T-helper 1 cell treated with Interleukin-12 subunit alpha and Interleukin-12 subunit beta and Interleukin-4 antibody, amounts not matched to agents 30 μg/mL and 1 μg/mL, for 36 hours (primary cell): ENCODE data around the gene DPYD.

Experiments used
- H3K27ac Mint-ChIP-seq: one replicate; pipeline ENCODE4 v1.8.0; 2021; ENCODE audit warnings: mild to moderate bottlenecking, mixed read lengths
- H3K27me3 Mint-ChIP-seq: one replicate; pipeline ENCODE4 v1.8.0; 2021; ENCODE audit warnings: low read depth, mixed read lengths
- H3K36me3 Mint-ChIP-seq: one replicate; pipeline ENCODE4 v1.8.0; 2021; ENCODE audit warnings: low read depth, mixed read lengths
- H3K4me1 Mint-ChIP-seq: one replicate; pipeline ENCODE4 v1.8.0; 2021; ENCODE audit warnings: low read depth, mixed read lengths
- H3K4me3 Mint-ChIP-seq: one replicate; pipeline ENCODE4 v1.8.0; 2021; ENCODE audit warnings: mild to moderate bottlenecking, moderate library complexity, mixed read lengths
- H3K9me3 Mint-ChIP-seq: one replicate; pipeline ENCODE4 v1.8.0; 2021; ENCODE audit warnings: mixed read lengths

DPYD gene

DNA sequence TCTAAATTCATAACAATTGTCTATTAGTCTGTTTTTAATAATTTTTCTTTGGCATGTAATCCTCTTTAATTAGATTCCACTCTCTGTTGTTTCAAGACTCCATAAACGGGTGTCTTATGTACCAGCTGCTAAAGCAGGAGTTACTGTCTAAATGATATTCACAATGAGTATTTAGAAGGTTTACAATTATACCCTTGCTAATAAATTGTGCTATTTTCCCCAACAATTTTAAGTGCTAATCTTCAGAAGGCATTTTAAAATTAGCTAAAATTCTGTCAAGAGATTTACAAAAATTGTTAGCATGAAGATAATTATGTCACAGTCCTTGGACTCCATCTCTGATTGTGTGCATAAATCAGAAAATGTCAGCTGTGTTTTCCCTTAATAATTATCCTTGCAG lies 83.7 kb downstream of the DPYD start:
- Mint-ChIP-seq H3K27me3 (no peaks in the 10 kb centered on the region), H3K9me3 (no peaks in the 10 kb centered on the region), H3K36me3 (peaks cover 2% of the 10 kb centered on the region), H3K27ac (no peak overlapping the region), H3K4me1 (no peaks in the 10 kb centered on the region), H3K4me3 (no peak overlapping the region)

DNA sequence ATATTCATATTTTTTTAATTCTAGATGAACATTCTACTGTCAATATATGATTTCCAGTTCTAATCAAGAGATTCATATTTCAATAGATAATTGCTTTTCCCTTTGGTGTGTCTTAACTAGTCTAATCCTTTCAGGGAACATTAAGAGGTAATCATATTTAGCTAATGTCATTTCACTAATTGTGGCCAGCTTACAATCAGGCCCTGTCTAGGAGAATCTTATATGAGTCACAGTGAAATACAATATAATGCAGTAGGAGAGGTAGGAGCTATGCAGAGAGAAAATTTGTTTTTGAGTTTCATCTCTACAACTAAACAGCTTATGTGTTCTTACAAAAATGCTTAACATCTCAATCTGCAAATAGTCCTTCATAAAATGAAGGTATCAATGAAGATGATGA lies 85.9 kb downstream of the DPYD start:
- H3K9me3 Mint-ChIP-seq: no peaks in the 10 kb centered on the region
- H3K27me3 Mint-ChIP-seq: no peaks in the 10 kb centered on the region
- H3K36me3 Mint-ChIP-seq: no peaks in the 10 kb centered on the region
- H3K4me1 Mint-ChIP-seq: no peaks in the 10 kb centered on the region
- H3K27ac Mint-ChIP-seq: no peak overlapping the region
- no peak overlapping the region for H3K4me3 Mint-ChIP-seq

DNA sequence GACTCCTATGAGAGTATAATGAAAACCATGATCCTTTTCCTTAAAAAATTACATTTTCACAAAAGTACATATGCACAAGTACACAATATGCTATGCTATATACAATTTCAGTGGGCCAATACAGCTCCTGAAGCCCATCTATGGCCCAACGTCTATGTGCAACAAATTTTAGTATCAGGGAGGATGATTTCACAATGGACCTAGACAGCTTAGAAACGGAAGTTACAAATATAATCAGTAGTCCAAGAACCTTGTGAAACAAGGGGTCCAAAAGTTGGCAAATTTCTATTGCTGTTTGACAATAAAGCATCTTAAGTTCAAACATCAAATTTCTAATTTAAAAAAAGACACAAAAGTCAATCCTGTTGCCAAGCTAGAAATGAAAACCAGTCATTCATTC lies 87.0 kb downstream of the DPYD start:
- no peaks in the 10 kb centered on the region for H3K4me1 Mint-ChIP-seq
- no peak overlapping the region for H3K27ac Mint-ChIP-seq
- H3K9me3 Mint-ChIP-seq: no peaks in the 10 kb centered on the region
- no peaks in the 10 kb centered on the region for H3K27me3 Mint-ChIP-seq
- no peak overlapping the region for H3K4me3 Mint-ChIP-seq
- no peaks in the 10 kb centered on the region for H3K36me3 Mint-ChIP-seq

DNA sequence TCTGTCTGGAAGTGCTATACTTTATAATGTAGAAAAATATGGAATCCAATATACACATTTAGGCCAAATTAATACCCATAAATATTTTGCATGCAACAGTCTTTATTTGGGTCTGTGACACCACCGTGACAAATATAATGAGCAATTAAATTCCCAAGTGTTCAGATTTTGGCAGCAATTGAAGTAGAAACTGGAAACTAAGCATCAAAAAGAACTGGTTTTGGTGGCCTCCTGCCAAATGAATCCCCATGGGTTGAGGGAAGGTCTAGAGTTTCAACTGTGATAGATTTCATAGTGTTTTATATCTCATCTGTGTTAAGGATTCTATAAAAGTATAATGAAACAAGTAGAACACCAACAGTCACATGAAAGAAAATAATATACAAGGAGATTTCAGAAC lies 88.4 kb downstream of the DPYD start:
- Mint-ChIP-seq H3K4me3 (no peak overlapping the region), H3K4me1 (no peaks in the 10 kb centered on the region), H3K27ac (no peak overlapping the region), H3K9me3 (no peaks in the 10 kb centered on the region), H3K27me3 (no peaks in the 10 kb centered on the region), H3K36me3 (no peaks in the 10 kb centered on the region)

DNA sequence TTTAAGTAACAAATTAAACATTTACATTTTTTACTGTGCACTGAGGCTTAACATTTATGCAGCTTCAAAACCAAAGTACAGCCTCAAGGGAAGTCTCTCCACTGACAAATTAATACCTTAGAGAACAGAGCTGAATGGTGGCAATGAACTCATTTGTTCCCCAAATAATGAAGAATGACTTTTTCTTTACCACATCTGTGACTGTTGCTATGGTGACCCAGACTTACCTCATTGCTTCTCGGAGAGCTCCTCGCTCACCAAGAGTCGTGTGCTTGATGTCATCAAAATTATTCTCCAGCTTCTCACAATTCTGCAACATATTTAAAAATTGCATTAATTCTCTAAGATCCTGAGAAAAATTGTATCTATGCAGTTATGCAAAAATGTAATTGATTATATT lies 92.9 kb downstream of the DPYD start:
- Mint-ChIP-seq H3K4me3 (no peak overlapping the region), H3K4me1 (no peaks in the 10 kb centered on the region), H3K27me3 (no peaks in the 10 kb centered on the region), H3K27ac (no peak overlapping the region), H3K36me3 (no peaks in the 10 kb centered on the region), H3K9me3 (no peaks in the 10 kb centered on the region)

DNA sequence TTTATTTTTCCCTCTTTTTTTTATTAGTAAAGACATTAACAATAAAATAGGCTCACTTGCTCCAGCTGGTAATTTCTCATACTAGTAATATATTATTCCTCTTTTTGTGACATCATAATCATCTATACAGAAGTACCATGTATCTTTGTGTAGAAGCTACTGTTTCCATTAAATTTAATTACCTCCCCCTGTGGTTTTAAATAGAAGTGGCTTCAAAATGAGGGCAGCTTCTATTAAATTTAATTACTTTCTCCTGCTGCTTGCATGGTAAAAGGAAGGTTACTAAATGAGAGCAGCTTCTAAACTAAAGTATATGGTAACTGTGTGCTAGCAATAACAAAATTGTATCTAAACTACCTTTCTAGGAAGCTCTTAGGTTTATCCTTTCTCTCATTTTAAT lies 94.0 kb downstream of the DPYD start:
- Mint-ChIP-seq H3K9me3 (no peaks in the 10 kb centered on the region), H3K27ac (no peak overlapping the region), H3K4me1 (no peaks in the 10 kb centered on the region), H3K4me3 (no peak overlapping the region), H3K27me3 (no peaks in the 10 kb centered on the region), H3K36me3 (no peaks in the 10 kb centered on the region)

DNA sequence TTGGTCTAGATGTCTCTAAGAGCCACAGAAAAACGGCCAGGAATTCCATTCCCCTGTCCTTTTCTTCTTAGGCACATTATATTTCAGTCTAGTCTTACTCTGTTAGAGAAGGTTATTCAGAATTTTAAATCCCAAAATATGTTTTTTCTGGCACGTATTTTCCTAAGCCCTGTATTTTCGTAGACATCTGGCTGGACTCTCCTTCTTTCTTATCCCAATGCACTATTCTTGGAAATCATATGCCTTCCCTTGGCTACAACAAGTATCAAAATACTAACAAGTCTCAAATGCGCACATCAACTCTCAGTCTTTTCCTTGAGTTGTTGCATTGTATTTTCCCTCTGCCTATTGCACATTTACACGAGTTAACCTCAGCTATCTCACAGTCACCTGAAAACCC lies 96.2 kb downstream of the DPYD start:
- no peaks in the 10 kb centered on the region for H3K27me3 Mint-ChIP-seq

DNA sequence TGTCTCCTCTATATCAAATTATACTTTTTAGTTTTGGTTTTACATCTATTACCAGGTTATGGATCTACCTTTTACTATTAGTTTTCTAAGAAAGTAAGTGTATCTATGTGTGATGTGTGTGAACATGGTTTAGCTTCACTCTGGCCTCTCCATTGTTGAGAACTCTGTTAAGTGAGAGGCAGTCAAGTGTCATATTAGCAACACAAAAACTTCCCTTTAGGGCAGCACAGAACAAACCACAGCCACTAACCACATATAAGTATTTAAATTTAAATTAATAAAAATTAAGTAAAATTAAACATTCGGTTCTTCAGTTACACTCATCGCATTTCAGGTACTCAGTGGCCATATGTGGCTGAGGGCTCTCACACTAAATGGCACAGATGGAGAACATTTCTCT lies 96.6 kb downstream of the DPYD start:
- no peaks in the 10 kb centered on the region for H3K36me3 Mint-ChIP-seq
- H3K27ac Mint-ChIP-seq: no peak overlapping the region
- no peaks in the 10 kb centered on the region for H3K27me3 Mint-ChIP-seq
- H3K4me1 Mint-ChIP-seq: no peaks in the 10 kb centered on the region
- no peaks in the 10 kb centered on the region for H3K9me3 Mint-ChIP-seq
- no peak overlapping the region for H3K4me3 Mint-ChIP-seq

More for the DNA sequence above, 96.2 kb downstream of the DPYD start:
- Mint-ChIP-seq H3K4me1 (no peaks in the 10 kb centered on the region), H3K4me3 (no peak overlapping the region), H3K27ac (no peak overlapping the region), H3K9me3 (no peaks in the 10 kb centered on the region), H3K36me3 (no peaks in the 10 kb centered on the region)

DNA sequence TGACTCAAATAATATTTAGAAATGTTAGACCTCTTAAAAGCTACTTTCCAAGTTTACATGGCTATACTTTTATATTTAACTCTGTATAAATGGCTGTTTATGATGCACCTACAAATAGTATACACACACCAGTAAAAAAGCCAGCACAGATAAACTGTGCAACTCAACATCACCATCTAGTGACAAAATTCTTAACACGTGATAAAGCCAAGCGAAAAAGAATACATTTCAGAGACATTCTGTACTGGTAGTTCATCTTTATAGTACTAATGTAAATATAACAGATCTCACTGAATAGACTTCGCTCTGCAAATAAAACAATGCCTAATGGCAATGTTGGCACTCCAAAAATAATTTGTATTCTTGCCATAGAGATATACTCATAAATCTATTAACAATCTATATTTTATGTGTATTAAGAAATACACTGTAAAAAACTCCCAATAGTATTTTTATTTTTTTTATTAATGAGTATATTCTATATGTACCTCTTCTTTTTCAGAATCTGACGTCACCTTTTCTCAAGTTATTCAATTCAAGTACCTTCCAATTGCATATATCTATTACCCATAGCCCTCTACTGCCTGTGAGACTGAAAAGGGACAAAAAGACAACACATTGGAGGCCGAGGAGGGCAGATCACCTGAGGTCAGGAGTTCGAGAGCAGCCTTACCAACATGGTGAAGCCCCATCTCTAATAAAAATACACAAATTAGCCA lies 100.2 kb downstream of the DPYD start:
- Mint-ChIP-seq H3K9me3 (no peaks in the 10 kb centered on the region), H3K36me3 (no peaks in the 10 kb centered on the region), H3K27ac (no peak overlapping the region), H3K4me3 (no peak overlapping the region), H3K4me1 (no peaks in the 10 kb centered on the region), H3K27me3 (no peaks in the 10 kb centered on the region)

DNA sequence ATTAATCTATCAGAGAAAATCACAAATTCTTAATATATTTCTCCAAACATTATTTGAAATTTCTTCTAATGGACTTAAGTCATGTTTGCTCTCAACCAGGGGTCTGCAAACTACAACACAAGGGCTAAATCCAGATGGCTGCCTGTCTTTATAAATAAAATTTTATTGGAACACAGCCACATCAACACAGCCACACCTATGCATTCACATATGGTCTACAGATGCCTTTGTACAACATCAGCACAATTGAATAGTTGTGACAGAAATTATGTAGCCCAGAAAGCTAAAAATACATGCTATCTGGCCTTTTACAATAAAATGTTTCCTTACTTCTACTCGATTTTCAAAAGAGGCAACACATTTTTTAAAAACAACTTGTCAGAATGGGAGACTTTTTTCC lies 103.9 kb downstream of the DPYD start:
- H3K4me1 Mint-ChIP-seq: no peaks in the 10 kb centered on the region
- H3K4me3 Mint-ChIP-seq: no peak overlapping the region
- no peaks in the 10 kb centered on the region for H3K27me3 Mint-ChIP-seq
- no peaks in the 10 kb centered on the region for H3K36me3 Mint-ChIP-seq
- no peaks in the 10 kb centered on the region for H3K9me3 Mint-ChIP-seq
- no peak overlapping the region for H3K27ac Mint-ChIP-seq

DNA sequence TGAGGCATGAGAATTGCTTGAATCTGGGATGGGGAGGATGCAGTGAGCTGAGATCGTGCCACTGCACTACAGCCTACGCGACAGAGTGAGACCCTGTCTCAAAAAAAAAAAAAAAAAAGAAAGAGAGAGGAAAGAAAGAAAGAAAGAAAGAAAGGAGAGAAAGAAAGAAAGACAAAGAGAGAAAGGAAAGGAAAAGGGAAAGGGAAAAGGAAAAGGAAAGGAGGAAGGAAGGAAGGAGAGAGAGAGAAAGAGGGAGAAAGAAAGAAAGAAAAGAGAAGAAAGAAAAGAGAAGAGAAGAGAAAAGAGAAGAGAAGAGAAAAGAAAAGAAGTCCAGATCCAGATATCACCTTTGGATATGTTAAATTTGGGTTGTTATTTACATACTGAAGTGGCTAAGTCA lies 106.0 kb downstream of the DPYD start:
- Mint-ChIP-seq H3K4me1 (no peaks in the 10 kb centered on the region), H3K27me3 (no peaks in the 10 kb centered on the region), H3K9me3 (no peaks in the 10 kb centered on the region)

DNA sequence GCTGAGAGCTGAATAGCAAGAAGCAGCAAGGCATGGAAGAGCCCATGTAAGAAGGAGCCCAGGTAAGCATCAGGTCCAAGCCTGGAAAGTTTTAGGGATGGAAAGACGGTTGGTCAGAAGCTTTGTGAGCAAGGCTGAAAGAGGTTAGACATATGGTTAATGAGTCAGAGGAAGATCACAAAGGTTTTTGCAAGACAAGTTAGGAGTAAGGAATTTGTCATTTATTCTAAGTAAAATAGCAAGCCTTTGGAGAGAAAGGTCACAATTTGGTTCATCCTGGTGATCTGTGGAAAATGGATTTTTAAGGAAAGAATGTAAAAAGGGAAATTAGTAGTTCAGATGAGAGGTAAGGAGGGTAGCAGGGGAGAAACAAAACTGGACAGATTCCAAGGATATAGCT lies 106.7 kb downstream of the DPYD start:
- no peak overlapping the region for H3K27ac Mint-ChIP-seq
- H3K9me3 Mint-ChIP-seq: no peaks in the 10 kb centered on the region
- no peaks in the 10 kb centered on the region for H3K4me1 Mint-ChIP-seq
- no peaks in the 10 kb centered on the region for H3K27me3 Mint-ChIP-seq
- H3K36me3 Mint-ChIP-seq: peaks cover 5% of the 10 kb centered on the region
- H3K4me3 Mint-ChIP-seq: no peak overlapping the region

More for the DNA sequence above, 106.0 kb downstream of the DPYD start:
- Mint-ChIP-seq H3K4me3 (no peak overlapping the region), H3K27ac (no peak overlapping the region), H3K36me3 (peaks cover 2% of the 10 kb centered on the region)

DNA sequence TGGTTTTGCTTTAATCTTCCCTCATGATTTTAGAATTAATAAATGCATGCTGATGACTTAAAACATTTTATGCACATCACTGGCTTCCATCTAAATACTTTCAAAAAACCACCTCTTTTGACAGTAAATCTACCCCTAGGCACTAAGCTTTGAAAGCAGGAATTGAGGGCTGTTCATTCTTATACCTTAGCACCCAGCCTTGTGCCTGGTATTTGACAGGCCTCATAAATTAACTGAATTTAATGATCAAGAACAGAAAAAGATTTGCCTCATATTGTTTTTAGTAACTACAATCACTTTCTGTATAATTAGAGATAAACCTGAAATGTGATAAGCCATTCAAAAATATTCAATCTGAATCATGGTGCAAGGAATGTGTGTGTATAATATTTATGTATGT lies 108.8 kb downstream of the DPYD start:
- H3K27ac Mint-ChIP-seq: no peak overlapping the region
- peaks cover 5% of the 10 kb centered on the region for H3K36me3 Mint-ChIP-seq
- no peaks in the 10 kb centered on the region for H3K4me1 Mint-ChIP-seq
- H3K27me3 Mint-ChIP-seq: no peaks in the 10 kb centered on the region
- no peaks in the 10 kb centered on the region for H3K9me3 Mint-ChIP-seq
- no peak overlapping the region for H3K4me3 Mint-ChIP-seq

DNA sequence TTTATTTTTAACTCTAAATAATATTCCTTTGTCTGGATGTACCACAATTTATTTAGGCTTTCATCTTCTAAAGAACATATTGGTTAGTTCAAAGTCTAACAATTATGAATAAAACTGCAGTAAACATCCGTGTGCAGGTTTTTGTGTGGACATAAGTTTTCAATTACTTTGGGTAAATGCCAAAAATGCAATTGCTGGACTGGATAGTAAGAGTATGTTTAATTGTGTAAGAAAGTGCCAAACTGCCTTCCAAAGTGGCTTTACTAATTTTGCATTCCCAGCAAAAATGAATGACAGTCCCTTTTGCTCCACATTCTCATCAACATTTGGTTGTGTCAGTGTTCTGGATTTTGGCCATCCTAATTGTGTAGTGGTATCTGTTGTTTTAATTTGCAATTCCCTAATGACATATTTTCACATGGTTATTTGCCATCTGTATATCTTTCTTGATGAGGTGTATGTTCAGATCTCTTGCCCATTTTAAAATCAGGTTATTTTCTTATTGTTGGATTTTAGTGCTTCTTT lies 113.8 kb downstream of the DPYD start:
- no peaks in the 10 kb centered on the region for H3K4me1 Mint-ChIP-seq
- no peak overlapping the region for H3K27ac Mint-ChIP-seq
- no peaks in the 10 kb centered on the region for H3K27me3 Mint-ChIP-seq
- H3K9me3 Mint-ChIP-seq: no peaks in the 10 kb centered on the region
- no peak overlapping the region for H3K4me3 Mint-ChIP-seq
- peaks cover 5% of the 10 kb centered on the region for H3K36me3 Mint-ChIP-seq

DNA sequence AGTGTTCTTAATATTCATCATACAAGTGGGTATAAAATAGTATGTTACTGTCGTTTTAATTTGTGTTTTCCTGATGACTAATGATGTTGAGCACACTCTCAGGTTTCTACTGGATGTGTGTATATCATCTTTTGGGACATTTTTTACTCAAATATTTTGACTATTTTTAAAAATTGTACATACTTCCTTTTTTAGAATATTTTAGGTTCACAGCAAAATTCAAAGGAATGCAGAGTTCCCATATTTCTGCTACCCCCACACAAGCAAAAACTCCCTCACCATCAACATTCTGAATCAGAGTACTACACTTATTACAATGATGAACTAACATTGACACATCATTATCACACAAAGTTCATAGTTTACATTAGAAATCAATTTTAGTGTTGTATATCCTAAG lies 114.5 kb downstream of the DPYD start:
- peaks cover 5% of the 10 kb centered on the region for H3K36me3 Mint-ChIP-seq
- no peaks in the 10 kb centered on the region for H3K27me3 Mint-ChIP-seq
- no peaks in the 10 kb centered on the region for H3K9me3 Mint-ChIP-seq
- no peak overlapping the region for H3K4me3 Mint-ChIP-seq
- H3K27ac Mint-ChIP-seq: no peak overlapping the region
- no peaks in the 10 kb centered on the region for H3K4me1 Mint-ChIP-seq

DNA sequence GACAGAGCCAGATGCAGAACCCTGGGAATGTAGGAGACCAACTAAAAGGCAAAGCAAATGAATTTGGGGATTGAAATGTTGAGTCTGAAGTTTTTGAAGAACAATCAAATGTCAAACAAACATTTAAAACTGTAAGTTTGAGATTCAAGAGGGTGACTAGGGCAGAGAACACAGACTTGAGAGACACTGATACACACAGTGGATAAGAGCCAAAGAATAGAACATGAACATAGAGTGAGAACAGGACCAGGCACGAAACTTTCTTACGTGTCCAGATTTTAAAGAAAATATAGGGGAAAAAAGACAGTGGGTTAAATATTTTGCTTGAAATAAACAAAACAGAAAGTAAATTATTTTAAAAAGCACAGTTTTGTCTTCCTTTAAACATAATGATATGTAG lies 115.7 kb downstream of the DPYD start:
- Mint-ChIP-seq H3K4me1 (no peaks in the 10 kb centered on the region), H3K4me3 (no peak overlapping the region), H3K27ac (no peak overlapping the region), H3K9me3 (no peaks in the 10 kb centered on the region), H3K27me3 (no peaks in the 10 kb centered on the region), H3K36me3 (peaks cover 4% of the 10 kb centered on the region)
